Myocyte (in vitro differentiated cells): ENCODE data around the gene NDUFB10. TPM values are rescaled to one million over a fixed set of nuclear protein-coding genes. Genes with fewer than 3 reads are reported as not detected.
A peak's percentile ranks its signal among the peaks of the same experiment; 100 is the strongest.

ENCODE experiments used
- DNase-seq: peaks from one replicate; pipeline ENCODE4 v3.0.0-alpha.2; 2012; ENCODE audit warnings: low read depth
- total RNA-seq: library from RNA; depleted of rRNA; stranded (reverse); fragments of >200 nt; gene quantifications from 2 replicates; pipeline ENCODE4 v1.2.3, GENCODE V29; 2014

The NDUFB10 gene
- total RNA-seq, 1 donor from 2014 or later, result 206 TPM

GRCh38 chr16:1983544-1984346, 24.4 kb downstream of the NDUFB10 start, which contains the start of gene GFER:
Gene GFER, plus strand, starts transcription at chr16:1984193. Its CDS starts 26 bp downstream, at chr16:1984219.
- DNase-seq, result peak; percentile 94

GRCh38 chr16:1984347-1985225, 25.2 kb downstream of the NDUFB10 start:
- no peak for DNase-seq

- DNase-seq, result no peak
These were observed 26.3 kb downstream of the NDUFB10 start for GRCh38 chr16:1985466-1986150.

- no peak for DNase-seq
These were observed 27.9 kb downstream of the NDUFB10 start for GRCh38 chr16:1987198-1987597.

DNA sequence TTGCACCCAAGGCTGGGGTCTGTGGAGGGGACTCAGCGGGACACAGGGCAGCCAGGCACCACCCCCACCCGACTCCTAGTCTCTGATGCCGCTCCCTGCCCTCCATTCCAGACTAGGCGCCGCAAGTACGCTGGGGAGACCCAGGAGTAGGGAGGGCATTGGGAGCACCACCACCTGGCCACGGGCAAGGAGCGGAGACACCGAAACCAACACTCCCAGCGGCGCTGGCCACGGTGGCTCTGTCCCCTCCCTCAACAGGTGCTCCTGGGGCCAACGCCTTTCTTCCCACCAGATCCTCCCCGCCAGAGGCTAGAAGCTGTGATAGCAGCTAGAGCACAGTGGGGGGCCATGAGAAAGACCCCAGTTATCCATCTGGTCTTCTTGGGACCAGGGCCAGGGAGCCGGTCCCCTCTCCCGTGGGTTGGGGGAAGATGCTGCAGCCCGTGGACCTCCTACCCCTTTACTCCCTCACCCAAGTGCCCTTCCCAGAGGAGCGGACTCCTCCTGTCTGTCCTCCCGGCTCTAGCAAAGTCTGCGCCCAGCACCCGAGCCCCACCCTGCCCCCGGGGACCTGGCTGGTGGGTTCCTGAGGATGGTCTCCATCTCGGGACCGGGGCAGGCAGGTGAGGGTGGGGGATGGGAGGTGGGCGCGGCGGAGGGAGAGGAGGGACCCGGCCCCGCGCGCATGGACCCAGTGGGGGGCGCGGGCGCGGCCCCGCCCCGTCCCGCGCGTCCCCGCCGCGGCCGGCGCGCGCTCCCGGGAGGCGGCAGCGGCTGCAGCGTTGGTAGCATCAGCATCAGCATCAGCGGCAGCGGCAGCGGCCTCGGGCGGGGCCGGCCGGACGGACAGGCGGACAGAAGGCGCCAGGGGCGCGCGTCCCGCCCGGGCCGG, 30.1 kb downstream of the NDUFB10 start, which contains the start of gene SYNGR3:
Gene SYNGR3, plus strand, starts transcription at position 762 of the 892 bp plus-strand sequence. CDS start 133 bp downstream, outside the sequence.
- DNase-seq, result no peak

GRCh38 chr16:1990101-1990350, 30.7 kb downstream of the NDUFB10 start:
- no peak for DNase-seq

DNA sequence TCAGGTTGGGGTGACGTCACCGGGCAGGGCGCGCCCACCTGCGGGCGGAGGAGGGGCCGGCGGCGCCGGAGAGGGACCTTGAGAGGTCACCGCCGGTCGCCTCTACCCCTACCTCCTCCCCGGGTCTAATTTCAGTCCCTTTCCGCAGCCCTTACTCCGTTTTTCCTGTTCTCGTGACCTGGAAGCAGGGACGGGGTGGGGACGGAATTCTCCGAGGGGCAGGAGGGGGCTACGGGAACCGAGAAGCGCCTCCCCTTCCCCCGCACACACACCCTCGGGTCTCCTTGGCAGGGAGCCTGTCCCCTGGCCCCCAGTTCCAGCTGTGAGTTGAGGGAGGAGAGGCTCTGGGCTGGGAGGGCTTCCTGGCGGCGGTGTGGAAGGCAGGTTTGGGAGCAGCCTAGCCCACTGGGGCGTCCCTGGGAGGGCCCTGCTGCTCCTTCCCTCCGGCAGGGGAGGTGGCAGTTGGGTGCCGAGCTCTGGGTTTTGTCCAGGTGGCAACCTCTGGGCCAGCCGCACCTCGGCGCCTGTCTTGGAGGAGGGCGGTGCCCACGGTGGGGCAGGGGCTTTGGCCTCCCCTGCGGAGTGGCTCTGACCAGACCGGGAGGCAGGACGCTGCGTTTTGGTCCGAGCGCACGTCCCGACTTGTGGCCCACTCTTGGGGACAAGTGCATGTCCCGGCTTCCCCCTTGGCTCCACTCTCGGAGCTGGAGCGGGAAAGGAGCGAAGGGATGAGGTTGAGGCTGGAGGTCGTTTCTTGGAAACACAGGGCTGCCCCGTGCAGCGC, 31.2 kb downstream of the NDUFB10 start:
- DNase-seq, result no peak

DNA sequence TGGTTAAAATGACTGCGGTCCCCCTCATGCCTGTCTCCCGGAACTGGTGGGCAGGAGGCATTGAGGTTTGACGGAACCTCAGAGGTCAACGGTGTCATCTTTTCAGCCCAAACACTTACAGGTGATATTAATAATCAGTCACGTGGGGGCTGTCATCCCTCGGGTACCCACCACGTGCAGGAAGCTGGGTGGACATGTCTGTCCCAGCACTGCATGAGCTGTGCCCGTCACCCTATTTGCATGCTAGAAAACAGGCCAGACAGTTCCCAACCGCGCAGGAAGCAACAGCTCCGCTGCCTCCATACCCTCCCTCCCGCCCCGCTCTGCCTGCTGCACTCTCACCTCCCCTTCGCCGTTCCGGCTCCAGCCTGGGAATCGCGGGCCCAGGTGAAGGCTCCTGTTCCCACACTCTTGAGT, 31.8 kb downstream of the NDUFB10 start:
- DNase-seq, result no peak

GRCh38 chr16:1991588-1991947, 32.2 kb downstream of the NDUFB10 start:
- no peak for DNase-seq

GRCh38 chr16:1991948-1992703, 32.8 kb downstream of the NDUFB10 start:
- peak; percentile 71 for DNase-seq

DNA sequence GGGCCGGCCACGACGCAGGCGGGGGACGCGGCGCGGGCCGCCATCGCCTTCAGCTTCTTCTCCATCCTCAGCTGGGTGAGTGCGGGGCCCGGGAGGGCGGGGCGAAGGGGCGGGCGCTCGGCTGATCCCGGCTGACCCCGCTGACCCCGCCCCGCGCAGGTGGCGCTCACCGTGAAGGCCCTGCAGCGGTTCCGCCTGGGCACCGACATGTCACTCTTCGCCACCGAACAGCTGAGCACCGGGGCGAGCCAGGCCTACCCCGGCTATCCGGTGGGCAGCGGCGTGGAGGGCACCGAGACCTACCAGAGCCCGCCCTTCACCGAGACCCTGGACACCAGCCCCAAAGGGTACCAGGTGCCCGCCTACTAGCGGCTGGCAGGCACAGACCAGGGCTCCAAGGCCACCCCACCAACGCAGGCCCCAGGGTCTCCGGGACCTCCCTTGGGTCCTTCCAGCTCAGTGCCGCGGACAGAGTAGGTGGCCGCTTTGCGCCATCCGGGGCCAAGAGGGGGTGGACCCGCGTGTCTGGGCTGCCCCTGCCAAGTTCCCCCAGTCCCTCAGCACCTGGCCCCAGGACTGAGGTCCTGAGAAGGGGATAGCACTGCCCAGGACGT, 33.5 kb downstream of the NDUFB10 start:
- no peak for DNase-seq

DNA sequence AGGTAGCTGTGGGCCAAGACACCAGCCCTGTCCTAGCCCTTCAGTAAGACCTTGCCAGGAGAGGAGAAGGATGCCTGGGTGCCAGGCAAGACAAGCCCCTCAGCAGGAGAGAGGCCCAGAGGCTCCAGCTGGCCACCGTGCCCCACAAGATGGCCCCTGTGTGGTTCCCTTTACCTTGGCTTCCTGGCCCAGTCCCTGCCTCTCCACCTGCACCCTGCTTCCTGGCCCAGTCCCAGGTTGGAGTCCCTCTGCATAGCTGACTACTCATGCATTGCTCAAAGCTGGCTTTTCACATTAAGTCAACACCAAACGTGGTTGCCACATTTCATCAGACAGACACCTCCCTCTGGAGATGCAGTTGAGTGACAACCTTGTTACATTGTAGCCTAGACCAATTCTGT, 34.4 kb downstream of the NDUFB10 start:
- DNase-seq, result no peak

- DNase-seq, result no peak
These were observed 38.4 kb downstream of the NDUFB10 start for GRCh38 chr16:1997494-1998359.

DNA sequence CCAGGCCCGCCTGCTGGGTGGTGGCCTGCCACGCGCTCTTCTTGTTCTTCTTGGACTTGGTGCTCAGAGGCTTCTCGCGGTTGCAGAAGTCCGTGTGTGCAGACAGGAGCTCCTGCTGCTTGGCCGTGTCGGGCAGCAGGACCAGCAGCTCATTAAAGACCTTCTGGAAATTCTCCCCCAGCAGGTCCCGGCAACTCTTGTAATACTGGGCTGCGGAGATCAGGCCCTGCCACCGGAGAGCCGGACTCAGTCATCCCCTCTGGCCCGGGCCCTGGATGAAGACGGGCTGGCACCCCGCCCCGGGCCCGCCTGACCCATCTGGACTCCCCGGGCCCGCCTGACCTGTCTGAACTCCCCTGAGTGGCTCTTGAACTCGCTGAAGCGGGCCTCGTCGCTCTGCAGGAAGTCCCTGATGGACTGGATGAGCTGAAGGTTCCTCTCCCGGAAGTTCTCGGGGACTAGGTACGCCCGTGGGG, 39.1 kb downstream of the NDUFB10 start:
- DNase-seq, result no peak

DNA sequence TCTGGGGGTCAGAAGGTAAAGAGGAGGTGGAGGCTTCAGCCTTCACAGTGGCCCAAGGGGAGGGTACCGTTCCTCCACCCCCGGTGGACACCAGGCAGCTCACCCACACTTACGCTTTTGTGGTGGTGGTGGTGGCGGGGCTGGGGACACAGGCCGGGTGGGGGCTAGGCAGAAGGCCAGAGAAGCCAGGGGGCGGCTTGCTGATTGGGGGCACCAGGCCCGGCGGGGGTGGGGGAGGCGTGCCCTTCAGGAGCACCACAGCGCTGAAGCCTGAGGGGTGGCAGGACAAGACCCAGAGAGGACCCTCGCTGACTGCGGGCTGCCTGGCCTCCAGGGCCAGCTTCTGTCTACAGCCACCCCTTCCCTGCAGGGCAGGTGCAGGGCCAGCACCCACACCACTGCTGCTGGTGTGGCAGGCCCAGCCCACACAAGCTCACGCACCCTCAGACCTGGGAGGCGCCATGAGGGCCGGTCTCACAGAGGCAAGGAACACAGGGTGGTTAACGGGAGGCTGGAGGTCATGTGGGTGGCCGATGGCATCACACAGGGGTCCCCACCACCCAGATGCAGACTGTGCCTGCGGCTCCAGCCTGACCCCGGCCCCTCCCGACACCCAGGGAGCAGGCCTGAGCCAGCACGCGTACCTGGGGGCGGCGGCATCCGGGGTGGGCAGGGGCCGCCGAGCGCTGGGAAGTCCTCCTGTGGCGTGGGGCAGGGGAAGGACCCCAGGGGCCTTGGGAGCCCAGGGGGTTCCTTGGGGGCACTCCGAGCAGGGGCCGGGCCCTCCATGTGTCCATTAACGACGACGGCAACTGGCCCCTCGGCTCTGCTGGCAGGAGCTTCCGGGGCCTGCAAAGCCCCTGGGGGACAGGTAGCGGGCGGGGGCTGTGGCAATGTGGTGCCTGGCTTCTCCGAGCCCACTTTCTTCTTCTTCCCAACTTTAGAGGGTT, 39.8 kb downstream of the NDUFB10 start:
- DNase-seq, result no peak

- DNase-seq, result no peak
These were observed 40.7 kb downstream of the NDUFB10 start for GRCh38 chr16:1999866-2000514.
